Measurements from ENCODE around the gene MAMSTR.
"Not testable (repeated sequence)": the region's sequence is repeated elsewhere in the genome, so short reads cannot be mapped to it uniquely, and the experiment has no call there.

MAMSTR gene

DNA sequence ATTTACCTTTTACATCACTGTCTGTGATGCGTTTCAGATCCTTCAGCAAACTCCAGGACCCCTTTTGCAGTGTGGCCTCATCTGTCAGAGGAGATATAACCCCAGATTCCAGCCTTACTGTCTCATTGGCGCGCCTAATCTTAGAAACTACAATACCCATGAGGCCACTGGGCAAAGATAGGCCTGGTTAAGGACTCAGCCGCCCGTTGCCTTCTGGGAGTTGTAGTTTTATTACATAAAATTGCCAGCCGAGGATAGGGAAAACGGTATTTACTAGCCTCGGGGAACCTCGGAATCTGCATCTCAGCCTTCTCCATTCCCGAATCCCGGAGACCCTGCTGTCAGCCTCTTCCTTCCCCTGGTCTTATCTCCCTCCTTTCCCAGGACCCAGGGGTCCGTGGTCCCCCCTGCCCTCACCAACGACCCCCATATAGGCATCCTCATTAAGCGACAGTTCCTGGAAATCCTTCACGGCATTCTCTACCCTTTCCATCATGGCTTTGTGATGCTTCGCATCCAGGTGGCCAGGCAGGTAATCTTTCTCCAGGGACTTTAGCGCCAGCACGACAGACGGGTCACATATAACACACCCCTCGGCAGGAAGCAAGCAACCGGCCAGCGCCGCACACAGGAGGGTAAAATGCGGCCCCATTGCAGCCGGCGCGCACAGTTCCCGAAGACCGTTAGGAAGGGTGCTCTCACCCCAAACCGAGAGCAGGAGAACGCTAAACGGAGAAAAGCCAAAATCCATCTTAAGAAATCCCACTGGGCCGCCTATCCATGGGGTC is 25.9 kb upstream of the MAMSTR start:
- peak; percentile 30 for DNase-seq

DNA sequence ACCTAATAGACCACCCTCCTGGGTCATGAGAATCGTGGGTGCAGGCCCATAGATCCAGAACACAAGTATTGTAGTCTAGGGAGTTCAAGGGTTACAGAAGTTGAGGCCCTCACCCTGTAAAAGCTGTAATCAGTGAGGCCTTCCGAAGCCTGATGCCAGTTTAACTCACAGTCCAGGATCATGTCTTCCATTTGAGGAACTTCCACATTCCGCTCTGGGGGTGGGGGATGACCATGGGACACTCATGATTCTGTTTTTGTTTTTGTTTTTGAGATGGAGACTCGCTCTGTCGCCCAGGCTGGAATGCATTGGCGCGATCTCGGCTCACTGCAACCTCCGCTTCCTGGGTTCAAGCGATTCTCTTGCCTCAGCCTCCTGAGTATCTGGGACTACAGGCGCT is 22.6 kb upstream of the MAMSTR start:
- no peak for DNase-seq

DNA sequence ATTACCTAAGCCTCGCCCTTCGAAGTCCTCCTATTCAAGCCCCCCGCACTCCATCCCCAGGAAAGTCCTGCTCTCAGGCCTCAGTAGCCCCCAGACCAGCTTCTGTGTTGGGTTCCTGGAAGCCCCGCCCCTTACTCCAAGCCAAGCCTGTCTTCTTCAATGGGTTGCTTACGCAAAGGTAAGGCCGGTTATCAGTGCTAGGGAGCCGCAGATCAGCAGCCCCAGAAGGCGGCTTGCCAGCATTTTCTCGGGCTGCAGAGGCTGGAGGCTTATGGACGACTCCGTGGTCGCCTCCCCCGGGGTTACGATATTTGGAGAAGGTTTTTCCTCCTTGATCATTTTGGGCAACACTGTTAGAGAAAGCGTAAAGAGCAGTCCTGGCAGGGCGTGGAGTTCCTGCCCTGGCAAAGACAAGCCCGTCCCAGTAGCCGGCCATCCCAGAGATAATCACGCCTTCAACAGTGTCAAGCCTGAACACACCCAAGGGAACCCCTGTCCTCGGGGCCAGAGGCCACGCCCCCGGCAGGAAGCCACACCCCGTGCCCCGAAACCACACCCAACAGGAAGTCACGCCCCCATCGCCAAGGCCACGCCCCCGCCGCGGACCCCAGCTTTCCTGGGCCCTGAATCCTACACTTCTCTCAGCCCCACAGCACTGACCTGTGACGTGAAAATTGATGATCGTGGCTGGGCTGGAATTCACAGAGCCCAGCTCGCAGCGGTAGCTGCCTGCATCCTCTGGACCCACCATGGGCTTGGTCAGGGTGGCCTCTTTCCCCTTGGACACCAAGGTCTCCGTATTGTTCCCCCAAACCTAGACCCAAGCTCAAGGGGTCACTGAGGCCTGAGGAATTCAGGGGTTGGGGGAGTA is 21.8 kb upstream of the MAMSTR start:
- peak; percentile 28 for DNase-seq

DNA sequence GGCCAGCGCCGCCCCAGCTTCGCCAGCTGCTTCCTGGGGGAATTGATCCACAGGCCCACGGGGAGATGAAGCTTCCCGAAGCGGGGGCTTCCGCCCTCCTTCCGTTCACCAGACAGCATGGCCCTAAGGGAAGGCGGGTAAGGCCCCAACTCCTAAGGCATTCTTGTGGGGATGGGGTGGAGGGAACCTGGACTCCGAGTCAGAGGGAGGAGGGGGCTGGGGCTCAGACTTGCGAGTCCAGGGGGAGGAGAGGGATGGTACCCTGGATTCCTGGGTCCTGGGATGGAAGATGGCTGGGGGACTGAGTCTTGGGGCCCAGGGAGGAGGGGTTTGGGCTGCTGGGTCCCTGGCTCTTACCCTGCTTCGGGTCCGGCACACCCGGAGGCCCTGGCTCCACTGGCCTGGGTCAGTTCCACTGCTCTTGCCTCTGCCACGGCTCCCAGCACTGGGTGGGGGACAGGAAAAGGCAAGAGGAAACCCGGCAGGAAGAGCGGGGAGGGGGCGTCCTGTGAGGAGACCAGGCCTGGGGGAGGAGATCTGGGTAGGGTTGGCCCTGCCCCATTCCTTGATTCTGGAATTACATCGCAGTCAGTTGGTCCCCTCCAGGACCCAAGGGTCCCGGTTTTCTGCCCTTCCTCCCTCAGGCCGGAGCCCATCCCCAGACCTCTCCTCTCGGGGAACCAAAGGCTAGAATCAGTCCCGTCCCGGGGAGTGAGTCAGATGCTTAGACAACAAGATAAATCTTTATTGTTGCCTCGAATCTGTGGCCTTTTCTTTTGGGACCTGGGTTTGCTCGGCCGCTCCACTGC is 20.8 kb upstream of the MAMSTR start, which contains the start of gene RASIP1:
Gene RASIP1 (minus strand): TSS at position 447 of the 809 bp plus-strand sequence. CDS start 328 bp downstream, at position 119.
- no peak for DNase-seq

DNA sequence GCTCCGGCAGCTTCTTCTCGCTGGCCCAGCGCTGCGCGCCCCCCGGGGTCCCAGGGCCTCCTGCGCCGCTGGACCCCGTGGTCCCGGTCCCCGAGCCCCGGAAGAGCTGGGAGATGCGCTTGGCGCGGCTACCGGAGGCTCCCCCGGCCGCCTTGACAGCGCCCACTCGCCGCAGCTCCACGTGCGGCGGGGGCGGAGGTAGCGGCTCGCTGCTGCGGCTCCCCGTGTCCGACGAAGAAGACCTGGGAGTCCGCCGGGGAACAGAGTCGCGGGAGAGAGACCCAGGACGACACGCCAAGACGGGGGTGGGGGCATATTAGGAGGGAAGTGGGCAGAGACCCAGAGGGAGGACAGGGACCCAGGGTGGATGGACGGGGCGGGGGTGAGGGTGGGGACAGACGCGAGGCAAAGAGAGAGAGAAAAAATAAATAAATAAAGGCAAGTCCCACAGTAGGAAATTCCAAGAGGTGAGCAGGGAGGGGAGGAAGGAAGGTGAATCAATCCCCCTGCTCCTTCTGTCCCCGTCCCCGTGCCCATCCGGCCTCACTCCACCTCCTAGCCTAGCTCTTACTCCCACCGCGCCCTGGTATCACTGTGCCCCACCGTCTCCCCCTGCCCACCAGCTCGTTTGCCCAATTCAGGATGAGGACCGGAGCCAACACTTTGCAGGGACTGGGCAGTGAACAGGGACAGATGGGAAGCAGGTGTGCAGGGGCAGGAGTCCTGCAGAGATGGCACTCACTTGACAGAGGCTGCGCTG is 20.1 kb upstream of the MAMSTR start:
- no peak for DNase-seq

DNA sequence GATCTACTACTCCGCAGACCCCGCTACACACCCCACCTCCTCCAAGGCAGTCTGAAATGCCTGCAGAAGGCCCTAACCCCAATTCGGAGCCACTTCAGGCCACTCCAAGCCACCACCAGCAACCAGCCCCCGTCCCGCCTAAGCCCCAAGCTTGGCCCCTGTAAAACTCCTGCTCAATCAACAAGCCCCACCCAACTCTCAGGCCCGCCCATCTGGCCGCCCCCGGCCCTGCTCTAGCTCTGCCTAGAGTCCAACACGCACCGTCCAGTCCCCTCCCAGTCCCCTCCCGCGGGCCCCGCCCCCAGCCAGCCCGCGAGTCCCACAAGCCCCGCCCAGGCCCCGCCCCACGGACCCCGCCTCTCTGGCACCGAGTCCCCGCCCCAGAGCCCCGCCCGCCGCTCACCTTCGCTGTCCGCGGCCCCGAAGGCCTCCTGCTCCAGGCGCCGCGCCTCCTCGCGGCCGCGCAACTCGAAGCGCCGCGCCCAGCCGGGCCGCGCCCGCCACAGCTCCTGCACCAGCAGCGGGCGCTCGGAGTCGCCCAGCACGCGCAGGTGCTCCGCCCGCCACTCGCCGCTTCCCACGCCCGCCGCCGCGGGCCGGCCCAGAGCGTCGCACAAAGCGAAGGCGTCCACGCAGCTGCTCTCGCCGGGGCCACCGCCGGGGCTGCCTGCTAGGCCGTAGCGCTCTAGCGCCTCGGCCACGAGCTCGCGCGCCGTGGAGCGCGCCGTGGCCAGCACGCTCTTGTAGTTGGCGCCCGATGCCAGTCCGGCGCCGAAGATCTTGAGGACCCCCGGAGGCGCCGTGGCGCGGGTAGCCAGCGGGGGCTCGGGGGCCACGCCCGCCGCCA is 19.3 kb upstream of the MAMSTR start:
- DNase-seq: peak; percentile 96

DNA sequence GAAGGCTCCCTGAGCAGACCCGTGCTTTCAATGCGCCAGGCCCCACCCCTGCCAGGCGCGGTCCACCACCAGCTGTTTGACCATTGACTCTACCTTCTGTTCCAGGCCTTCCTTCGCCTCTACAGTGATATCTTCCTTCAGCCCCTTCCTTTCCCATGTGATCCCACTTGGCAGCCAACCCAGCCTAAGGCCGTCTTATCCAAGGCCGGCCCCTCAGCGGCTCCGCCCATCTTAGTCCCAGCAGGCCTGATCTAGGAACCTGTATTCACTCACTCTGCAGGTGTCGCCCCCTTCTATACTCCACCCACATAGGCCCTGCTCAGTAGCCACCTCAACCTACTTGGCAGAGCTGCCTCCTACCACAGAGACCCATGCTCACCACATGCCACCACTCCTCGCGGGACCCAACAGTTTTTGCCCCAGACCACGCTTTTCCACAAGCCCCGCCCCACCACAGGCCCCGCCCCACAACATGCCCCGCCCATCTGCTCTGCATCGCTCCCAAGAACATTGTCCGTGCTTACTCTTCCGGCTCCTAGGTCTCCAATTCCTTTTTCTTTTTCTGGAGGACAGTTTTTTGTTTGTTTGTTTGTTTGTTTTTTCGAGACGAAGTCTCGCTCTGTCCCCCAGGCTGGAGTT is 18.0 kb upstream of the MAMSTR start:
- no peak for DNase-seq

DNA sequence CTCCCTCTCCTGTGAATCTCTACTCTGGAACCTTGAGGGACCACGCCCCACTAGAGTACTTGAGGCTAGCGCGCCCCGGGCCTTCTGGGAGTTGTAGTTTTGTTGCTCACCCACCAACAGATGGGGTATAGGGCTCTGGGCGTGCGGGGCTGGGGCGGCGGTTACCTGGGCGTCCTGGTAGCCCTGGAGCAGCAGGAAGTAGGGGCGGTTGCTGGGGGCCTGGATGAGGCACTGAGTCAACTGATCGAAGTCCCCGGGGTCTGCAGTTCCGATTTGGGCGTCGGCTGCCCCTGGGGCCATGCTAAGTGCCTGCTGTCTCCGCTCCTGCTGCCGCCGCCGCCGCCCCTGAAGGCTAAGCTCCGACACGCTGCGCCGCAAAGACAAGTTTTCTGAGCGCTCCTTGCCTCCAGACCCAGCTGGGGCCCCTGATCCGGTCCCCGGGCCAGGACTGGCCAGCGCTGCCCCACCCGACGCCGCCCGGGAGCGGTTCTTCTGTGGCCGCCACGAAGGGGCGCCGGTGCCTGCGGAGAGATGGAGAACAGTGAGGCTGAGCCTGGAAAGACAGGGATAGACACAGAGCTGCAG is 15.6 kb upstream of the MAMSTR start:
- no peak for DNase-seq

DNA sequence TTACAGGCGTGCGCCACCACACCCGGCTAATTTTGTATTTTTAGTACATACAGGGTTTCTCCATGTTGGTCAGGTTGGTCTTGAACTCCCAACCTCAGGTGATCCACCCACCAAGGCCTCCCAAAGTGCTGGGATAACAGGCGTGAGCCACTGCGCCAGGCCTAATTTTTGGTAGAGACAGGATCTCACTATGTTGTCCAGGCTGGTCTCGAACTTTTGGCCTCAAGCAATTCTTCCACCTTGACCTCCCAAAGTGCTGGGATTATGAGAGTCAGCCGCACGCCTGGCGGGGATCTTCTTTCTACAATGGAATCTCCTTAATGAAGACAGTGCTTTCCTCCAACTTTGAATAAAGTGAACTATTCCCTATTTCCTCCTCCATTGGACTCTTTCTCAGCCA is 15.1 kb upstream of the MAMSTR start:
- DNase-seq: no peak

DNA sequence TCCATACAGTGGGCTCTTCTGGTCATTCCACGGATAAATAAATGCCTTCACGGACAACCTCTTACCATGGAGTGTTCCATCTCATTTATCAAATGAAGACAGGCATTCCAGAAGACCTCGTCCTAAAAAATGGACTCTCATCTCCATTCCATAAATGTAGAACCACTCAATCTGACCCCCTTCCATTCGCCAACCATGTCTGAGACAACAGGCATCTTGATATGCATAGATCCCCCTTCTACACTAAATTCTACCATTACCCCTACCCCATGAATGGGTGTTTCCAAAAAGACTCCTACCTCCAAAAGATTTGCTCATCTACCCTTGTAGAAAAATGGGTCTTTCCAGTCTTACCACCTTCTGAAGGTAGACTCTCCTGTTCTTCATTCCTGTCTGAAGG is 11.9 kb upstream of the MAMSTR start:
- no peak for DNase-seq

DNA sequence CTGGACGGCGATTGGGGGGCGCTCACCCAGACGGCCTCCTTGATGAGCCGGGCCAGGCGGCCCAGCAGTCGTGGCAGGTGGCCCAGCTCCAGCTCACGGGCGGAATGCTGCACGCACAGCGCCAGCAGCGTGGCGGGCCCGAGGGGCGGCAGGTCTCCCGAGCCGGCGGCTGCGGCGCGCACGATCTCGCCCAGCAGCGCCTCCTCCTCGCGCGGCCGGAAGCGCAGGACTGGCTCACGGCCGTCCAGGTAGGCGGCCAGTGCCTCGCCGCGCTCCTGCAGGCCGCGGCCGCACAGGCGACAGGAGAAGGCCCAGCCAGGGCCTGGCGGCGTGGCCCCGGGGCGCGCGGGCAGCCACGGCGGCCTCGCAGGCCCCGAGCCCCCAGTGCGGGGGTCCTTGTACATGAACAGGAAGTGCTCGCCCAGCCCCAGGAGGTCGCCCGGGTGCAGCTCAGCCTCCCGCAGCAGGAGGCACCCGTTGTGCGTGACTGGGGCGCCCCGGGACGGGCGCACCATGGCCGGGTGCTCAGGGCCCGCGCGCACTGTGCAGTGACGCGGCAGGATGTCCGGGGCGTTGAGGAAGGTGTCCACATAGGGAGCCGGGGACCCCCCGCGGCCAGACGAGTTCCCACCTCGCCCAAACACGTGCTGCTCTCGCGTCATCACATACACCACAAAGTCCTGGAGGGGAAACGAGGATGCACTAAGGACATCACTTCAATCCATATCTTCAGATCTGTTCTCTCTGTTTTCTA is 9.6 kb upstream of the MAMSTR start:
- no peak for DNase-seq

DNA sequence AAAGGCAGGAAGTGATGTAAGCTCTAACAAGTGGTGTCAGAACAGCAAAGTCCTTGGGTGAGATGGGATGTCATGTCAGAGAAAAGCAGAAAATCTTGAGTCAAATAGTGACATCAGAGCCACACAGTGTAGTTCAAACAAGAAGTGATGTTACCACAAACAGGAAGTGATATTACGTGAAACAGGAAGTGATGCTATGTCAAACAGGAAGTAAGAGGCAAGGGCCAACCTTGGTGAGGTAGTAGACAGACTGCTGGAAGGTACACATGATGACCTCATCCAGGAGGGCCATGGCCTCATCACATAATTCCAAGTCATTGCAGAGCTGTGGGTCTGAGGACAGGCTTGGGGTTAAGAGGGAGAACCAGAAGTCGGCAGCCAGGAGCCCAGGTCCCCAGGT is 7.0 kb upstream of the MAMSTR start:
- DNase-seq: no peak

DNA sequence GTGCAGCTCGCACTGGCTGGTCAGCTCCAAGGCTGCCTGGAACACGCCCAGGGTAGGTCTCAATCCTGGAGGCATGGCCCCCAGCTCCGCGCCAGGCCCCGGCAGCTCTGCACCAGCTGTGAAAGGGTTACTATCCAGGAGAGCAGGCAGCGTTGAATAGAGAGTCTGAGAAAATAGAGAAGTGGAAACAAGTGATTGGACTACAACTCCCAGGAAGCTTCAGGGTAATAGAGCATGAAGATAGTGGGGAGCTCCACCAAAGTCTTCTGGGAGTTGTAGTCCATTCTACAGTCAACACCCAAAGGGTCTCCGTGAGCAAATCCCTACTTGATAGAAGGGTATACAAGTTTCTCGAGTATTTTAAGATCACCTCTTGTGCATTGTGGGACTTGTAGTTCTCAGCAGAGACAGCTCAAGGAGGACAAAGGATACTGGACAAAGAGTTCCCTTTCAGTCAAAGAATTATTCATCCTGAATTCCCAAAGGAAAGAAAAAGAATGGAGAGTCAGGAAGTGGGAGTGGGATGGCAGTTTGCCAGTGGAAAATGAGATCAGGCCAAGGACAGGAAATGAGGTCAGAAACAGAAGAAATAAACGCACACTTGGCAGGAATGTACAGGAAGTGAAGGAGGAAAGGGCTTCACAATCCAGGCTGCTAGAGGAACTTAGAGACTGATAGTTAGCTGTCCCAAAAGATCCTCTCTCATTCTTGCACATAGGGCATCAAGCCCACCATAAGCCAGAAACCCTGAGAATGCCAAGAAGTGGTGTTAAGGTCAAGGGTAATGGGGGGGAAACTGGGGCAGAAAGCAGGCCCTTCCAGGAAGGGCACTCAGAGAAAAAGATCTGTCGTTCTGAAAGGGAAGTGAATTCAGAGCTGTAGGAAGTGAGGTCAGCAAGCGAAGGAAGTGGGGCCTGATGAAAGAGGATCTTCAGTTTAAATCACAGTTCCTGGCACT is 5.5 kb upstream of the MAMSTR start:
- DNase-seq: no peak

DNA sequence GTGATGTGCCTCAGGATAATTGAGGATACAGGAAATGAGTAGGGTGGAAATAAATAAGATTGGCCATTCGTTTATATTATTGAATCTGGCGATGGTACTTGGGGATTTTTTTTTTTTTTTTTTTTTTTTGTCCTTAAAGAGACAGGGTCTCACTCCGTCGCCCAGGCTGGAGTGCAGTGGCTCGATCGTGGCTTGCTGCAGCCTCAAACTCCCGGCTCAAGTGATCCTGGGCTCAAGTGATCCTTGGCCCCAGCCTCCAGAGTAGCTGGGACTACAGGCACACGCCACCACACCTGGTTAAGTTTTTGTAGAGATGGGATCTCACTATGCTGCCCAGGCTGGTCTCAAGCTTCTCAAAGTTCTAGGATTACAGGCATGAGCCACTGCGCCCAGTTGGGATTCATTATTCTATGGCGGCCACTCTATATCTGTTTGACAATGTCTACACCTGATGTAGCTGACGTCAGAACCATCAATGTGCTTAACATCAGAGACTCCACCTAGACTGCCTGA is 2.7 kb upstream of the MAMSTR start:
- DNase-seq: no peak

DNA sequence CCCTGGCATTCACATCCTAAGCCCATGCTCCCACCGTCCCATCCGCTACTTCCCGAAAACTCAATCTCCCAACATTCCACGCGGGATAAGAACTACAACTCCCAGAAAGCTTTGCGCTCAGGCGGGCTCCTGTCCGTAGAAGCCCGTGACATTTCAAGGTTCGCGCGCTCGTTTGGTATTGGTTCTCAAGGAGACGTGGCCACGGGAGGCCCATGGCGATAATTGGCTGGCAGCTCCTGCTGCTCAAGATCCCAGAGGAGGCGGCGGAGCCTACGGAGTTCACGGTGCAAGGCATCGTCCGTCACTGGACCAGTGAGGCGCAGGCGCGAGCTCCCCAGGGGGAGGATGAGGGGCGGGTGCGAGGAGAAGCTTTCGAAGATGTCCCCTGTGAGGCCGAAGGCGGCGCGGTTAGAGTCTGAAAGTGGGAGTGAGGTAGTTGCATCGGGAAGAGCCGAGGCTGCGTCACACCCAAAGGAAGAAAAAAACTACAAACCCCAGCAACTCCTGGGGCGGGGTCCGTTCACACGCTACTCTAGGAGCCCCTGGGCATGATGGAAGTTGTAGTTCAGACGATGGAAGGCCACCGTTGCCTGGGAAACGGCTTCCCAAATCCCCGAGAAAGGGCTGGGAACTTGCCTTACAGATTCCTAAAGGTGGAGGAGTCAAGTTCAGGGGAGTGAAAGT is 1.2 kb upstream of the MAMSTR start:
- DNase-seq: peak; percentile 86

DNA sequence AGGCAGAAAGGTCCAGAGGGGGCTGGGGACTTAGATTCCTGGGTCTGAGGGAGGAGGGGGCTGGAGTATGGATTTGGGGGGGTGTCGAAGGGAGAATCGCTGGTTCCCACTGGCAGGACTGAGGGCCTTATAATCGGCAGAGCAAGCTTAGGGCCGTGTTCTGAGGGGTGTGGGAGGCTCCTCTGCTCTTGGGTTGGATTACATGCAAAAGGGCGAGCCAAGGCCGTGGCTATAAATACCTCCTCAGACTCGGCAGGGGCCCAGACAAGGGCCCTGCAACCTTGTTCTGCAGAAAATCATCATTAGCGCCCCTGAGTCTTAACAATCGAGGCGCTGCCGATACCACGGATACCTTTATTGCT is 707 bp upstream of the MAMSTR start:
- DNase-seq: no peak

DNA sequence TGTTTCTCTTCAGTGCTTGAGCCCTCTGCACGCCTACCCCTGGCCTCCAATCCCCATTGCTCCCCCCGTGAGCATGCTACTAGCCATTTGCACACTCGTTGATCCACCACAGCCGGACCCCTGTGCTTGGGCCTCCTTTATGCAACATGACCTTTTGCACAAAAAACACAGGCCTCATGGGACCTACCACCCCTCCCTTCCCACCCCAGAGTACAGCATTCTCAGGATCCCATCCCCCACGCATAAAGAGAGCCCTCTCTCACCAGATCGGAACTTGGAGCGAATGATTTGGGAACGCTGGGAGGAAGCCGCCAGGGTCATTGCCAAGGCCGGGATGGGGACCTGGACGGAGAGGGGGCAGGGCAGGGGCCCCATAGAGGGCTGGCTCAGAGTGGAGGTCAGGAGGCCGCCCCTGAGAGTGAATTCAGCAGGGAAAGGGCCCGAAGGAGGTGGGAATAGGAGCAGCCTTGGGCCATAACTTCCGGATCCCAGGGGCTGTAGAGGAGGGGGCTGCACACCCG is 754 bp downstream of the MAMSTR start:
- DNase-seq: no peak

DNA sequence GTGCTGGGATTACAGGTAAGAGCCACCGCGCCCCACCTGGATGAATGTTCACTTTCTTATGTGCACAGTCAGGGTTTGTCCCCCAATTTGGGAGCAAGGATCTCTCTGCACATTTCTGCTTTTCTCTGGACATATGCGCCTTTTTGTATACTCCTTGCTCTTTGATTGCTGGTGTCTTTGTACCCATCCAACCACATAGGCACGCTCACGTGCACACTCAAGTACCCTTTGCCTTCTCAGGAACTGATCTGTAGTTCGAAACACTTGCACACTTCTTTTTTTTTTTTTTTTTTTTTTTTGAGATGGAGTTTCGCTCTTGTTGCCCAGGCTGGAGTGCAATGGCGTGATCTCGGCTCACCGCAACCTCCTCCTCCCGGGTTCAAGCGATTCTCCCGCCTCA is 1.4 kb downstream of the MAMSTR start:
- not testable (repeated sequence) for DNase-seq
